Measurements from ENCODE around the gene ATF7.
A peak's percentile ranks its signal among the peaks of the same experiment; 100 is the strongest.
"Not testable (repeated sequence)": the region's sequence is repeated elsewhere in the genome, so short reads cannot be mapped to it uniquely, and the experiment has no call there.

Gene ATF7

DNA sequence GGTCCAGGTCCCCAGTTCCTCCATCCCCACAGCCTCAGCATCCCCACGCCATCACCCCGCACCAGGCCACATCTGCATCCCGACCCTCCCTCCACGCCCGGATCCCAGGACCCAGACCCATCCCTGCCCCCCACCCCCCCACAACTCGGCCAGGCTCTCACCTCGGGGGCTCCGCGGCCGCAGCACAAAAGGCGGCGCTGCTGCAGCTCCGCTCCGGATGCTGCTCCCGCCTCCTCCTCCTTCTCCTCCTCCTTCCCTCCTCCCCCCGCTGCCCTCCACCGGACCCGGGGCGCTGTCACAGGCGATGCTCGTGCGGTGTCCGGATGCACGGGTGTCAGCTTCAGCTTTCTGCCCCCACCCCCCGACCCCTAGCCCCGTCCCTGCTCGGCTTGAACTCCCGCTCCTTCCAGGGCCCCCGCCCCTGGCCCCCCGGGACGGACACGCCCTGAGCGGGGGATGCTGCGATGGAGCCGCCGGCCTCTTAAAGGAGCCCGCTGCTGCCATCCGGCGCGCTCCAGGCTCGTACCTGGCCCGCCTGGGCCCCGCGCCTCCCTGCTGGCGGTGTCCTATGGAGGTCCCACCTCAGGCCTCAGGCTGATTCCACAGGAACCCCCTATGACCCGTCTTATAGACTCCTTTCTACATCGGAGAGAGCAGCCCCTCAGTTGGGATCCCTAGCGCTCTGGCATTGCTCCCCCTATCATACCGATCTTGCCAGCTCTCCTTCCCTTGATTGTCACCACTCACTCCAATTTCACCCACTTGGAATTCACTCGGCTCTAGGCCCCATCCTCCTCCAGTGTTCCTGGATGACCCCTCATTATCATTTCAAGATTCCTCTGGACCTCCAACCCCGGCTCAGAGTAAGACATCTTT, 126.7 kb downstream of the ATF7 start, which contains the start of gene MAP3K12:
MAP3K12 (minus strand) TSS at position 193 of the 876 bp plus-strand sequence. CDS start 12,067 bp downstream, outside the sequence.
- peak; percentile 54 to 68 for DNase-seq

DNA sequence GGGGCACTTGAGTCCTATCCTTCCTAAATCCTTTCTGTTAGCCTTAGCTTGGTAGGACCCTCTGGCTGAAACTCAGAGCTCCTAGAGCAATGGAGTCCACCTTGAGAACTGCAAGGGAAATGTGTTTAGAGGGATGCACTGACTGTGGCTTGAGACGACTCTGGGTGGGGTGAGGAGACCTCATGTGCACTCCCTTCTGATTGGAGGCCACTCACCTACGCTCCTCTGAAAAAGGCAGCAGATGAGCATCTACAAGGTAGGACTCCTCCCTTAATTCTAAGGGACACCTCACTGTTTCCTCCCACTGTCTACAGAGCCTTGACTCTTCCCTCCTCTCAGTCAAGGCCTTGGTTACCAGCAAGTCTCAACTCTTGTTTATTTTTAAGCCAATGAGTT, 127.9 kb downstream of the ATF7 start:
- DNase-seq = no peak

DNA sequence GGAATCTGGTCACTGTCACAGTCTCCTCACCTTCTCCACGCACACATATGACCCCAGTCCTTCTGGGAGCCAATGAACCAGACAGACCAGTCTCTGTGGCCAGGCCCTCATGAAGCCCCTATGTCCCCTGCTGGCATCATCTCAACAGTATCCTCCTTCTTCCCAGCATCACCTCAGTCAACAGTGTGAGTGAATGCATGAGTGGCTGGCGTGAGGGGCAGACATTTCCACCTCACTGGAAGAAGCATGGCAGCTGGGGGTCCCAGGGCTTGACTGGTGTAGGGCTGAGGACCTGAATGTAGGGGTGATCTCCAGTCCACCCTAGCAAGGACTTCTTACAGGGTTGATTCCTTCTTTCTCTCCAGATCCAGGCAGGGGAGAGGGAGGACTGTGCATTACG, 128.7 kb downstream of the ATF7 start:
- DNase-seq = no peak

DNA sequence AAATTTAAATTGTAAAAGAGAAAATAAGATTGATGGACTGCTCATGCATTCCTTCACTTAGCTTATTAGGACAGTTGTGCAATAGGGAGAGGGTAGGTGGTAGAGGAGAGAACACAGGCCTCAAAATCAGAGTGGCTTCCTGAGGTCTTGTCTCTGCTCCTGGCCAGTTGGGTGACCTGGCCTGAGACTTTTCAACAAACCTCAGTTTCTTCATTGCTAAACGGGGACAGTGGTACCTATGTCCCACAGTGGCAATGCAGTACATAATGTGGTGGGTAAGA, 129.5 kb downstream of the ATF7 start:
- no peak for DNase-seq

DNA sequence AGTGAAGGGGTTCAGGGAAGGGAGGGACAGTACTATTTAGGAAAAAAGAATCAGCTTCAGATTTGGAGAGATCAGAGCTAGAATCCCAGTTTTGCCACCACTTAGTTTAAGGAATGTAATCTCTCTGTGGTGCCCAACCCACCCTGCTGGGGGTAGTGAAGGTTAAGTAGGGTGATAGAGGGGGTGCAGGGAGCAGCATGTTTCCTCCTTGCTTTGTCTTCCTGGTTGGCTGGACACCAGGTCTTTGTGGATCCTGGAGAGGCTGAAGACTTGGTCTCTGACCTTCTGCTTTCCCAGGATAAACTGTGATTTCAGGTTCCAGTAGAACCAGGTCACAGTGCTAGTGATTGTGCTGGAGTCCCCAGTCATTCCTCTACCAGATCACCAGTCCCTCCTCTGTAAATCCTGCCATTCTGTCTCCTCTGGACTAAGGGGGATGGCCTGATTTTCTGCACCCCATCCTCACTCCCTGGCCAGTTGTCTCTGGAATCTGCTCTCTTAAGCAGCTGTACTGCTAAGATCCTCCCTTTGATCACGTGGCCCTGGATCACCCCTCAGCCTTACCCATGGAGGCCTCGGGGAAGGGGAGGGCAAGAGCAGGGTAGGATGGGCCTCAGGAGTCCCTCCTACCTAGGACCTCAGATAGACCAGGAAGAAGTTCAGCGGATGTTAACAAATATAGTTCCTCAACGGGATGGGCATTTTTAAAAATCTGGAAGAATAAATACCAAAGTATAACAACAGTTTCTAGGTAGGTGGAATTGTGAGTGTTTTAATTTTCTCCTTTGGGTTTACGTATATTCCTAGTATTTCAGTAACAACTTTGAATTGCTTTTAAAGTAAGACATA, 130.1 kb downstream of the ATF7 start:
- DNase-seq = peak in 1 of 2 donors; percentile 29

DNA sequence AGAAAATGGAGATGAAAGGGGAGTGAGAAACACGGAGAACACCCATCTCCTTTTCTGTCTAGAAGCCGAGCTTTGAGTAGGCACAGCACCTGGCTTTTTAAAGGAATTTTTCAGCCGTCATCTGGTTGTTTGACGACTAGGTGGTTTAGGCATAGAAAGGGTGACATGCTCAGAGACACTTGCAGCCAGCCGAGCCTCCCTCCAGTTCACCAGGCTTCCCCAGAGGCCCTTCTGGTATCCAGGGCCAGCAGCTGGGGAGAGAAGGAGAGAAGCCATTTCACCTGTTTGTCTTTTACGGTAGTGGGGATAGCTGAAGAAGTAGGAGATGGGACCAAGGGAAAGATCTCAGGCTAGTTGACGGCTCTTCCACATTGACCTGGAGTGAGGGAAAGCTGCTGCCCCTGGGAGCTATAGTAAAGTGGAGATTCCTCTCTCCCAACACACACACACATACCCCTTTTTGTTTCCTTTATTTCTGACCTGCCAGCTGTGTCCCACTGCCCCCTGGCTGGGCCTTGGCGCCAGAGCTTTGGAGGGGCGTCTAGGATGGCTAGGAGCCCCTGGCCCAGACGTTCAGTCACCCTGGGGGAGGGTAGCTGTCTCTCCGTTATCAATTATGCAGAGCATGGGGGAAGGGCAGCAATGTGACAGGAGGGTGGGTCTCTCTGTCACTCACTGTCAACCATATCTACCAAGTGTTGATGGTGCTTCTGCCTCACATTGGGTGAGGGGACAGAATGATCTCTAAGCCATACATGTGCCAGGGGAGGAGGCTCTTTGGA, 132.4 kb downstream of the ATF7 start:
- DNase-seq = no peak

DNA sequence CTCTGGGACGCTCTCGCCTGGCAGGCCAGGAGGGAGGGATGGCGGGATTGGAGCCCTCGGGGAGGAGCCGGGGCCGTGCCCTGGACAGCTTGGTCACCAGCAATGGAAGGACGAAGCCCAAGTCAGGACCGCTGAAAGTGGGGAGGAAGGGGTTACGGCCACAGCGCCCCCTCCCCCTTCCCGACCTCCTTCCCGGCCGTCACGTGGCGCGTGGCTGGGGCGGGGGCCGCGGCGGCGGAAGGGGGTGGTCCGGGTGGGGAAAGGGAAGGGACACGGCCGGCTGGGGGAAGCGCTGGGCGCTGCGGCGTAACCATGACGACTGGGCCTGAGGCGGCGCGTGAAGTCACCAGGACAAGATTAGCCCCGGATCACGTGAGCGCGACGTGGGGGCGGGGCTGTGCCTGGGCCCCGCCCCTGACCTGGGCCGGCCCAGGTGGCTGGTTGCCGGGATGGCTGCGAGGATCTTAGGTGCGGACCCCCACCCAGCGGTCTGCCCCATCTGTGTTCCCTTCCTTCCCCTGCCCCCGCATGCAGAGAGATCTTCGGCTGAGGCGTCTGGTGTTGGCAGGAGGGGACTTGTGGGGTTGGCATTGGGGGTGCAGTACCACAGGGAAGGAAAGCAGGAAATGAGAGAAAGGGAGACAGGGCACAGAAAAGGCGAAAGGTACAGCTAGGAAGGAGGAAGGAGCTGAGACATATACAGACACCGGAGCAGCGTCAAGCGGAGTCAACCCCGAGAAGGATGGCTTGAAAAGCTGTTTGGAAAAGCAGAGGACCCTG, 133.2 kb downstream of the ATF7 start:
- peak; percentile 90 for DNase-seq

DNA sequence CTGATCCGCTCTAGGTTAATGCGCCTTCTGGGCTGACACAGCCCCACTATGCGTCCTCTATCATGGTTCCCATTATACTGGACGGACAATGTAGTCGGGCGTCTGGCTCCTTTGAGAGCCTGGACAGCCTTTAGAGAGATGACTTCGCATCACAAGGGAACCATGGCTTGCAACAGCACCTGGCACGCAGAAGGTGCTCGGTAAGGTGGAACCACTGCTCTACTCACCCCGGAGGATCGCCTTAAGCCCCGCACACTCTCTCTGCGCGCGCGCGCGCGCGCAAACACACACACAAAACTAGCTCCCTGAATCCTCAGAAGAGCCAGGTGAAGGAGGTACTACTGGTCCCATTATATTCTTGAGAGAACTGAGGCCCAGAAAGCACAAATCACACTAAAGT, 134.0 kb downstream of the ATF7 start:
- DNase-seq = no peak

DNA sequence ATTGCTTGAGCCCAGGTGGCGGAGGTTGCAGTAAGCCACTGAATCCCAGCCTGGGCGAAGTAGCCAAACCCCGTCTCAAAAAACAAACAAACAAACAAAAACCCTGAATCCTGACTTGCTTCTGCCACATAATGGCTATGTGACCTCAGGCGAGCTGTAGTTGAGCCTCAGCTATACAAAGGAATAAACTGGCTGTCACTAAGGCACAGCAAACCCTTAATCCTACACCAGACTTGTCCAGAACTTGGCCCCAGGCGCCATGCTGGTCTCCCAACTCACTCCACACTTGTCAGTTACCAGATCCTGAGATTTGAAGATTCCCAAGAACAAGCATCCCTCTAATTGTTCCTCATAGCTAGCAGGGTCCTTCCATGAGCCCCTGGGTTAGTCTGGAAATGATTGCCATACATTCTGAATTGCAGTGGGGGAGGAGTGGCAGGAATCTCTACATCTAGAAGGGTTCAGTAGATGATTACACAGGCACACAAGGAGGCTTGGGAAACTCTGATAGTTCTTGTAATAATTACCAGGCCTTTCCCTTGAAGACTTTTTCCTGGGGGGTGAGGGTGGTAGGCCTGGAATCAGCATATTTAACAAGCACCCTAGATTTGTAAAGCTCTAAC, 136.8 kb downstream of the ATF7 start:
- no peak for DNase-seq

DNA sequence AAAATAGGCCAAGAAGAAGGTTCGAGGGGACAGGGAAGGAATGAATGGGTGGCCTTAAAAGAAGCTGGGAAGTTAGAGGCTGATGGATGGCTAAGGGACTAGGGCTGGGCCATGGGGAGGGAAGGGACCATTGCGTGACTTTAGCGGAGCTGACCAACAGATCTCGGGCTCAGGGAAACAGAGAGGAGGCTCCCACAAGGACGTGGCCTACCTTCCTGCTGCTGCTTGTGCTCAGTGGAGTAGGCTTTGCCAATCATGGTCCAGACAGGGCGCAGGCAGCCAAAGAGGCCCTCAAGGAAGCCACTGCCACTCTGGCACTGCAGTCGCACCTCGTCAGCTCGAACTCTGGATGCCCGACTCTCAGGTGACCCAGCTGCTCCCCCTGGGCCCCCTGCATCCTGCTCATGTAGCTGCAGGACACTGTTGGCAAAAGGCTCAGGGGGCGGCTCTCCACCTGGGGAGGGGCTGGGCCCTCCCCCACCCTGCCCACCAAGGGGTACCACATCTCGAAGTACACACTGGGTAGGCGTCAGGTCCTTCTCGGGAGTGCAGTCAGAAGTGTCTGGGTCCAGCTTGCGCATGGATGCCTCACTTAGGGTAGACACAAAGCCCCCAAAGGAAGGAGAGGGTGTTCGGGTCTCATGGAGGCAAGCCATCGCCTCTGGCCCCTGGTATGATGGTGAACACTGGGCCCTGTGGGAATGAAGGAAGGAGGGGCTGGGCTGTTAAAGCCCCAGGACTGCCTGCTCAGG, 139.3 kb downstream of the ATF7 start:
- no peak for DNase-seq

DNA sequence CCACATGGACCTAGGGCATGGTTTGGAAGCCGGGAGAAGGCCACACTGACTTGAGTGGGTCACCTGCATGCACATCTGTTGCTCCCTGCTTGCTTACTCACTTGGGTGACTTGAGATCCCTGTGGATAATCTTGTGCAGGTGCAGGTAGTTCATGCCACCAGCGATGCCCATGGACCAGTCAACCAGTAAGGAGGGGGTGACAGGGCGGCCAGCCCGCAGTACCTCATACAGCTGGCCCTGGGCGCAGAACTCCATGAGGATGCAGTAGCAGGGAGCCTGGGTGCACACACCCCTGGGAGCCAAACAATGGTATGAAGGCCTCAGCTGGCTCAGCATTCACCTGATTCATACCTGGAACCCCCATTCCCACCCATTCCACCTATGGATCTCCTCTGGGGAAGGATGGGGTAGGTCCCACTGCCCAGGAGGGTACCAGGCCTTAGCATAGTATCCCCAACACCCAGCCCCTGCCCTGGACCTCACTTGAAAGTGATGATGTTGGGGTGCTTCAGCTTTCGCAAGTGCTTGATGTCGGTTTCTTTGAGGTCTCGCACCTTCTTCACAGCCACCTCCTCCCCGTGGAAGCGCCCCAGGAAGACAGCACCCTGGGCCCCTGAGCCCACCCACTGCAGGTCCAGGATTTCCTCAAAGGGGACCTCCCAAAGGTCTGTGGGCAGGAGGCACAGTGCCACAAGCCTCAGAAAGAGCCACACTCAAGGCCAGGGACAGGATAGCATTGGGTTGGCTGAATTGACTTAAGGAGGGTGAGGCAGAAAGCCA, 140.0 kb downstream of the ATF7 start:
- DNase-seq = no peak

DNA sequence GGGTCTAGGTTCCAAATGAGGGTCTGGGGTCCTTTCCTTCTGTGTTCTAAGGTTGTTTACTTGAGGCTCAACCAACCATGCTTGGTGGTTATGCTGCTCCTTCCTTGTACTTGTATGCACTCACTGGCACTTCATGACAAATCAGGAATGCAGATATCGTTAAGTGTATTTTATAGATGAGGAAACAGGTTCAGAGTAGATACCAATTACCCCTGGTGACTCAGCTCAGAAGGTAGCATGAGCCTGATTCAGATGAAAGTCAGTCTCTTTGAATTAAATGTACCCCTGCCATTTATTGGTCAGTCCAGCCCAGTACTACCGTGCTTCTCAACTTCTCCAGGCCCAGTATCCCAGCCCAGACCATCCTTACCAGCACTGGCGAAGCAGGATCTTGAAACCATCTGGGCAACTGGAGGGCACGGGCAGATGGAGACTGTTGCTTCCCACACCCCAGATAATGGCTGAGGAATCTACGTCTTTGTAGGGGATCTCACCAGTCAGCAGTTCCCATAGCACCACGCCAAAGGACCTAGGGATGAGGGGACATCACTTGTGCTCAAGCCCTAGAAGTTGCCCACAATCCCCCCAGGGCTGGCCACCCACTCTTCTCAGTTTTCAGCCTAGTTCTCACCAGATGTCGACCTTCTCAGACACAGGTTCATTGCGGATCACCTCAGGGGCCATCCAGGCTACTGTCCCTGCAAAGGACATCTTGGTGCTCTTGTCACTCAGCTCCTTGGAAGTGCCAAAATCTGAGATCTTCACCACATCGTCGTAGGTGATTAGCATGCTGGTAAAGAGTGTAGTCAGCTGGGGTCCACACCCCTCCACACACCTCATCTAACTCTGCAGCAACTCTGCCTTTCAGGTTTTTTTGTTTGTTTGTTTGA, 141.3 kb downstream of the ATF7 start:
- no peak for DNase-seq

DNA sequence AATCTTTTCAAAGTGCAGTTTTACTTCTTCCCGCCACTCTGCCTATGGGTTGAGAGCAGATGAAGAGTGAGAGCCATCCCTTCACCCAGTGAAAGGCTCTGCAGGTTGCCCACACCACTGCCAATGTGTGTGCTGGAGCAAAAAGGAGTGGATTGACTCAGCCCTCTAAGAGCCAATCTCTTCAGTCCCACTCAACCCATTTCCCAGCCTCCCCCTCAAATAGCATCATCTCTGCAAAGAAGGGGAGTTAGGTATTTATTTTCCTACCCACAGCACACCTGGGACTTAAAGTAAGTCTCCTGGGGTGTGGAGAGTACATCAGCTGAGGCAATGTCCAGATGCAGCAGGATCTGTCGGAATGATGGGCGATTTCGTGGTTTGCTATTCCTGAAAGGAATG, 142.2 kb downstream of the ATF7 start:
- no peak for DNase-seq

DNA sequence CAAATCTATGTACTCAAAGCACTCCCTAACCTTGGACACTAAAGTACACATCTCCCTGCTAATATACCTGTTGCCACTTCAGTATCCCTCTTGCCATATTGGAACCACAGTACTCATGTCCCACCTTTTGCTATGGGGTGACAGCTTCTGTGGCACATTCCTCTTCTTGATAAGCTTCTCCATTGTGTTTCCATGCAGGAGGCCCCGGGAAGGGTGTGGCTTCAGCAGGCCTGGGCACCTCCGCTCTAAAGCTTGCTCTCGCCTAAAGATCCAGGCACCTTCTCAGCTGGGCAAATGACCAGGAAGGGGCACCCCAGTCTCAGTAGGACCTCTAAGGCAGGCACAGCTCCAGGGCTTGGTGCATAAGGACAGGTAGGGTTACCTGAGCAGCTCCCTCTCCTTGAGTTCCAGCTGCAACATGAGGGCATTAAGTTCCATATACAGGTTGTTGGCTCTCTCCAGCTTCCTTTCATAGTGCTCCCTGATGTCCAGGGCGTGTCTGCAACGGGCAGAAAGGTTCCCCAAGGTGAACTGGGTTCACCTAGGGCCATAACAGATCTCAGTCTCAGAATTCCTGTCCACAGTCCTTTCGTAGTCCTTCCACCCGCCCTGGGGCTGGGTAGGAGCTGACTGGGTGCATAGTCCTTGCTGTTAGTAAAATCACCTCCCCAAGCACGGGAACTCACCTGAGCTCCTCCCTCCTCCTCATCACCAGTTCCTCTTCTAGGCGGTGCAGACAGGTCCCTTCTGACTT, 142.8 kb downstream of the ATF7 start:
- DNase-seq = no peak

DNA sequence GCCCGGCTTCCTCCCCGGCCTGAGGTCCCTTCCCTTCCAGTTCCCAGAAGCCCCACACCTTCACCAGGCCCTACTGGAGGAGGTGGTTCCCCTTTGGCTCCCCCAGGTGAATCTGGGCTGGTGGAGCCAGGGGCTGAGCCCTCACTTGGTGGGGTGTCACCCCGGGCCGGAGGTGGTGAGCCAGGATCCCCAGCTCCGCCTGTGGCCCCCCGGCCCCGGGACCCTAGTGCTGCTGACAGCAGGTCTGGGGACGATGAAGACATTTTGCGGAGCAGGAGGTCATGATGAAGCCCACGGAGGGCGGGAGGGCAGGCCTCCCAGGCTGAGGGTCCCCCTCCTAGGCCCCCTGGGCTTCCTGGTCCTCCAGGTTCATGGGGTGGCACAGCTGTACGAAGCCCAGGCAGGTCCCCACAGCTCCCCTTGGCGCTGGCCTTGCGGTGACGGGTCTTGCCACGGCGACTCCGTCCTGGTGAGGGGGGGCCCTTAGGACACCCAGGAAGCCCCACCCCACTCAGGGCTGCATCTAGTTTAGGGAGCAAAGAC, 143.5 kb downstream of the ATF7 start:
- DNase-seq = no peak

DNA sequence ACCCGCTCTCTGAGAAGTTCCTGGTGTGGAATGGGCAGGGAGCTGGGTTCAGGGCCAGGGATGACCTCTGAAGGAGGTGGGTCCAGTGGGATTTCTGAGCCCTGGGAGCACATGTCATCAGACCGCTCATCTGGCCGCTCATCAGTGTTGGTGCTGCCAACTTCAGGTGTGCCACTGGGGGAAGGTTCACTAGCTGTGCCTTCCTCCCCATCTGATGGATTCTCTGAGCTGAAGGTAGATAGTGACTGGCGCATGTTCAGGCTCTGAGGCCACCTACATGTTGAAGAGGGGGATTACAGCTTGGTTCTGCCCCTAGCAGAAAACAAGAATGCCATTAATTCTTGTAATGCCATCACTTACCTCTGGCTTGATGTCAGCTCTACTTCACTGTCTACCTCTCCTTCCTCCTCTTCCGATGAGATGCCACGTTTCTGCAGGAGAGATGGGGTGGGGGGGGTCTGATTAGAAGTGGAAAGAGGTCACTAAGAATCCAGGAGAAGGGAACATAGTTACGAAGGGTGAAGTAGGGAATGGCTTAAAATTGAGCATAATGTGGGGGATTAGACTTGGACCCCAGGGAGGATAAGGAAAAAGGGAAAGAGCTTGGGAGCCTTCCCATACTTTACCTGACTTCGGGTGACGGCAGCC, 144.1 kb downstream of the ATF7 start:
- DNase-seq = no peak

DNA sequence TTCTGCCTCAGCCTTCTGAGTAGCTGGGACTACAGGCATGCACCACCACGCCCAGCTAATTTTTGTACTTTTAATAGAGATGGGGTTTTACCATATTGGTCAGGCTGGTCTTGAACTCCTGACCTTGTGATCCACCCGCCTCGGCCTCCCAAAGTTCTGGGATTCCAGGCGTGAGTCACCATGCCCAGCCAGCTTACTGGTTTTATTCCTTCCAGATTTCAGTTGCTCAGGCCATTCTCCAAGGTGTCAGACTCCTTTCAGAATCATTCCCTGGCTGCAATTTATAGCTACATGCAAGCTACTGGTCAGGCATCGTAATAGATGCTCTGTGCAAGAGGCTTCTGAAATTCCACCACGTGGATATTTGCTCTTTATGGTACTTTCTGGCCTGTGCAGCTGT, 144.7 kb downstream of the ATF7 start:
- not testable (repeated sequence) for DNase-seq

Data from hippocampal formation (tissue), 2 donors.